Testis (tissue), 3 donors: ENCODE data around the gene ARL4D. TPM values are rescaled to one million over a fixed set of nuclear protein-coding genes. Genes with fewer than 3 reads are reported as not detected.

Source experiments
- DNase-seq: peaks from one replicate; pipeline ENCODE4 v3.0.0-alpha.2; 2019
- H3K27ac ChIP-seq, 2 donors: fragments of 200-600 bp; sonication (generic); one replicate each; pipeline ENCODE4 v1.5.1; 2019
- H3K27me3 ChIP-seq: fragments of 200-600 bp; sonication (generic); one replicate; pipeline ENCODE4 v1.5.1; 2019
- H3K36me3 ChIP-seq: fragments of 200-600 bp; sonication (generic); one replicate; pipeline ENCODE4 v1.5.1; 2017; ENCODE audit warnings: low read depth; ENCODE audit errors: missing control alignments
- H3K4me1 ChIP-seq: fragments of 200-600 bp; sonication (generic); one replicate; pipeline ENCODE4 v1.5.1; 2019
- H3K4me3 ChIP-seq, 2 donors: fragments of 200-600 bp; sonication (generic); one replicate each; pipeline ENCODE4 v1.5.1; 2017 to 2019
- H3K9me3 ChIP-seq: fragments of 200-600 bp; sonication (generic); one replicate; pipeline ENCODE4 v1.5.1; 2017
- POLR2A ChIP-seq: fragments of 450-650 bp; IDR thresholded peaks from one replicate; pipeline ENCODE4 v1.6.1; 2017; ENCODE audit warnings: antibody characterized with exemption, mild to moderate bottlenecking, moderate library complexity
- WGBS, 2 donors: methylation state at CpG; one replicate each; pipeline ENCODE4 v1.1.5; 2018; 5-methylcytosine and 5-hydroxymethylcytosine counted together
- intact Hi-C: fragments of 100-400 bp; cut with DNase I; formaldehyde crosslinking; loops from one replicate; pipeline ENCODE4 v1.15.1; 2023; ENCODE audit warnings: low total_unique reads
- polyA plus RNA-seq: library from polyadenylated mRNA; stranded (reverse); fragments of 350-450 nt; fragmentation: Illumina TruSeq; extraction: RNeasy Lipid Tissue Mini Kit (QIAGEN cat#74804); gene quantifications from one replicate; pipeline ENCODE4 v1.2.3, GENCODE V29; 2014; ENCODE audit warnings: low read depth, low replicate concordance; ENCODE audit not compliant: insufficient read depth
- total RNA-seq, 2 donors: library from RNA; depleted of rRNA; stranded (reverse); fragments of >200 nt; gene quantifications; one replicate each; pipeline ENCODE4 v1.2.3, GENCODE V29; 2016
- TF ChIP-seq, protein P1 (sequence below), 3 experiments: fragments of 450-650 bp in 2 of 3; fragments of 200-600 bp in 1 of 3; sonication (generic) in 1 of 3; IDR thresholded peaks; one replicate each; pipeline ENCODE4 v1.5.1; 2016 to 2019; ENCODE audit warnings: antibody characterized with exemption in 3 of 3, mild to moderate bottlenecking in 2 of 3, moderate library complexity in 1 of 3

The ARL4D gene
- total and polyA plus RNA-seq, 3 donors from 2014 or later, result 26.5 to 48.2 (median 45.6) TPM

DNA sequence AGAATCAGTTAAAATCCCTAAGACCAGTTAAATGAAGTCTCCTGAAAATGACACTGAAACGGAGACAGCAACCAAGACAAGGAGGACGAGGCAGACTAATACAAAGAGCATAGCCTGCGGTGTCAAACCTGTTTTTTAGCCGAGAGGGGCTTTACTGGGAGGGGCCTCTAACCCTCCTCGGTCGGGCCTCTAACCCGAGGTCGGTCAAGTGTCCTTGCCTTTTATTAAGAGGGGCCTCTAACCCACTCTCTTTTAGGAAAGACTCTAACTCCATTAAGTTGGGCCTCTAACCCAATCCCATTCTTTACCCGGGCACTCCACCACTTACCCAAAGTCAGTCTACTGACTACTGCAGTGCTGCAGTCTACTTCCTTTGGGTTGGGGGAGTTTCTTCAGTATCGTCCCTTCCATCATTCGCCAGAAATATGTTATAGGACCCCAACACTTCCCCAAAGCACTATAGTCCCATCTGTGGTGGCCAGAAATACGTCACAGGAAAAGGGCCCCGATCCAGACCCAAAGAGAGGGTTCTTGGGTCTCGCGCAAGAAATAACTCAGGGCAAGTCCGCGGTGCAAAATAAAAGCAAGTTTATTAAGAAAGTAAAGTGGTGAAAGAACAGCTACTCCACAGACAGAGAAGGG is 39.2 kb upstream of the ARL4D start:
- H3K36me3 ChIP-seq, result no peaks in the 10 kb centered on the region
- H3K27me3 ChIP-seq, result no peaks in the 10 kb centered on the region
- intact Hi-C loops, result no loop called here
- H3K4me1 ChIP-seq, result peaks cover 13% of the 10 kb centered on the region
- TF ChIP-seq, protein P1, sequence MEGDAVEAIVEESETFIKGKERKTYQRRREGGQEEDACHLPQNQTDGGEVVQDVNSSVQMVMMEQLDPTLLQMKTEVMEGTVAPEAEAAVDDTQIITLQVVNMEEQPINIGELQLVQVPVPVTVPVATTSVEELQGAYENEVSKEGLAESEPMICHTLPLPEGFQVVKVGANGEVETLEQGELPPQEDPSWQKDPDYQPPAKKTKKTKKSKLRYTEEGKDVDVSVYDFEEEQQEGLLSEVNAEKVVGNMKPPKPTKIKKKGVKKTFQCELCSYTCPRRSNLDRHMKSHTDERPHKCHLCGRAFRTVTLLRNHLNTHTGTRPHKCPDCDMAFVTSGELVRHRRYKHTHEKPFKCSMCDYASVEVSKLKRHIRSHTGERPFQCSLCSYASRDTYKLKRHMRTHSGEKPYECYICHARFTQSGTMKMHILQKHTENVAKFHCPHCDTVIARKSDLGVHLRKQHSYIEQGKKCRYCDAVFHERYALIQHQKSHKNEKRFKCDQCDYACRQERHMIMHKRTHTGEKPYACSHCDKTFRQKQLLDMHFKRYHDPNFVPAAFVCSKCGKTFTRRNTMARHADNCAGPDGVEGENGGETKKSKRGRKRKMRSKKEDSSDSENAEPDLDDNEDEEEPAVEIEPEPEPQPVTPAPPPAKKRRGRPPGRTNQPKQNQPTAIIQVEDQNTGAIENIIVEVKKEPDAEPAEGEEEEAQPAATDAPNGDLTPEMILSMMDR (IDR thresholded peaks at IDR 0.05), result no peak
- no peak for TF ChIP-seq POLR2A
- peak overlapping the region in 1 of 2 donors; percentile 67 for H3K4me3 ChIP-seq
- WGBS, 2 donors, result 43 to 49% methylated on average over 17 of the region's 17 CpGs
- peak overlapping the region; percentile 89 to 97 for H3K27ac ChIP-seq
- no peak for DNase-seq
- no peaks in the 10 kb centered on the region for H3K9me3 ChIP-seq

DNA sequence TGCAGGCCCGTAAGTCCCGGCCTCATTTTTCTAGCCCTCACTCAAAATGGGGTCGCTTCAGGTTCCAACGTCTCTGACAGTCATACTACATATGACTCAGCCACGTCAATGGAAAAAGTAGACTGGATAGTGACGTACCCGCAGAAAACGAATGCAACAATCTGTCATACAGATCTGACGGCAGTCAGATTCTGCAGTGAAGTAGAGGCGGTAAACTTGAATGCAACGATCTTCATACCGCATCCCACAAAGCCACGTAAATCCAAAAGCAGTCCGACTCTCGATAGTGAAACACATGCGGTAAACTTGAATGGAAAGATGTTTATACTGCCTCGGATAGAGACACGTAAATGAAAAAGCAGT is 38.4 kb upstream of the ARL4D start:
- intact Hi-C loops, result no loop called here
- TF ChIP-seq POLR2A, result no peak
- TF ChIP-seq, protein P1 (IDR thresholded peaks at IDR 0.05), result no peak
- H3K27ac ChIP-seq, result peak overlapping the region; percentile 89 to 97
- H3K4me3 ChIP-seq, result peak overlapping the region; percentile 52 to 67
- H3K9me3 ChIP-seq, result no peaks in the 10 kb centered on the region
- peaks cover 12% of the 10 kb centered on the region for H3K4me1 ChIP-seq
- H3K36me3 ChIP-seq, result no peaks in the 10 kb centered on the region
- WGBS, 2 donors, result 0 to 22% methylated on average over 18 of the region's 18 CpGs
- H3K27me3 ChIP-seq, result no peaks in the 10 kb centered on the region
- DNase-seq, result no peak

DNA sequence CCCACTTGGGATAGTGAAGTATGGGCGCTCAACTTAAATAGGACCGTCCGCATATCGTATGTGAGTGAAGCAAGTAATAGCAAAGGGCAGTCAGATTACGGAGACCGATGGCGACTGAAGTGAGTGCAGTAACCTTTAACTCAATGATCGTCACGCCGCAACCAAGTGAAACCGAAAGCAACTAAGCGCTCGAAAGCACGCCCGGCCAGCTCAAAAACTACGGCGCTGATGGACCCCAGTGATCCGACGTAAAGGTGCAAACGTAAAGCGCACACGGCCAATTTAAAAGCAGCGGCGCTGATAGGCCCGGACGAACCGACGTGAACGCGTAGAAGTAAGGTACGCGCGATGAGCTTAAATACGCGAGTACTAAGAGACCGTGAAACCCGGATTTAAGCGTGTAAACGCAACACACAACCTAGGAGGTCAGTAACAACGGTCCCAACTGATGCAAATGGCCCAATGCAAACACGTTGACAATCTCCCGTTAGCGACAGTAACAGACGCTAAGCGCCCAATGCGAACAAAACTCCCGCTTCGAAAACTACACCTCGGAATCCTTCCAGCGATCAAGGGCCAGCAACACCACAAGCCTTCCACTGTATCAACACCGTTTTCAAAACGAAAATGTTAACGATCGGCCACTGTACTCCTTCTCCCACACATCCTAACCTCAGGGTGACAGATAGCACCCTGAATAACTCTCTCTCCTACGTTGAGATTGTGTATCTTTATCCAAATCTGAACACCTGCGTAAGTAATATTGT is 37.9 kb upstream of the ARL4D start:
- Histone ChIP-seq H3K36me3 (no peaks in the 10 kb centered on the region), H3K4me1 (peaks cover 12% of the 10 kb centered on the region), H3K27ac (peak overlapping the region; percentile 89 to 97), H3K9me3 (no peaks in the 10 kb centered on the region), H3K4me3 (peak overlapping the region; percentile 52 to 67), H3K27me3 (no peaks in the 10 kb centered on the region)
- DNase-seq, result peak; percentile 92
- WGBS, 2 donors, result 2% methylated on average over 56 of the region's 56 CpGs
- intact Hi-C loops, result no loop called here
- TF ChIP-seq, protein P1 (IDR thresholded peaks at IDR 0.05), result peak in 2 of 3 experiments; percentile 7 to 18
- peak; percentile 99 for TF ChIP-seq POLR2A

DNA sequence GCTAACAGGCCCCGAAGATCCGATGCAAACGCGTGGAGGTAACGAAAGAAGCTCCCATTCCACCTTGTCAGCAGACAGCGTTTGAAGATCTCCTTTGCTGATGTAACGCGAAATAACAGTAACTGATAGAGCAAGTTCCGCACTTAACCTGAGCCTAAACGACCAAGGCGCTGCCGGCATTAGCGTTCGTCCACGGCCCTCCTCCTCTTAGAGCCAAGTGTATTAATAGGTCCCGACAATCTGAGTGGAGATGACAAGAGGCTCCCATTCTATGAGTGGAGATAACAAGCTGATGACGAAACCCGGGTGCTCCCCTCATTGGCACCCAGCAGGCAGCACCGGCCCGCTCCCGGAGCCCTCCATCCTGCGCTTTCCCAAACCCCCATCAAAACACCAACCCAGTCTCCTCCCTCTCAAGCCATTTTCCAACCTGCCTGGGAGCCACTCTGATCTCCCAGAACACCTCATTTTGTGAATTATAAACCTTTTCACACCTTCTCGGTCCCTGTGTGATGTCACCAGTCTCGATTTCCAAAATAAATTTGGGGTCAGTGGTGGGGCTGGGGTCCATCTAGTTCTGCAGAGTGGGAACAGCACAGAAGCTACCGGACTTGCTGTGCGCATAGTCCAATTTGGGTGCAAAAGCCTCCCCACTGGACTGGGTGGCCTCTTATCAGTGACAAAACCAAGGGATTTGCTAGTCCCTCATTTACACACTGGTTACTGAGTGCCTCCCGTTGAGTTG is 35.4 kb upstream of the ARL4D start:
- Histone ChIP-seq H3K9me3 (no peaks in the 10 kb centered on the region), H3K27ac (no peak overlapping the region), H3K4me3 (no peak overlapping the region), H3K27me3 (no peaks in the 10 kb centered on the region), H3K4me1 (peaks cover 12% of the 10 kb centered on the region), H3K36me3 (no peaks in the 10 kb centered on the region)
- TF ChIP-seq POLR2A, result no peak
- TF ChIP-seq, protein P1 (IDR thresholded peaks at IDR 0.05), result no peak
- intact Hi-C loops, result no loop called here
- 69 to 77% methylated on average over 27 of the region's 27 CpGs for WGBS, 2 donors
- no peak for DNase-seq
